Endothelial cell of umbilical vein (primary cell): ENCODE data around the gene PRRT1B. TPM values are rescaled to one million over a fixed set of nuclear protein-coding genes. Genes with fewer than 3 reads are reported as not detected.

Source experiments
- BruUV-seq: library from RNA; stranded (reverse); fragments of 400-500 nt; replicated peaks from 2 replicates; lab custom pipeline; 2021; lab: Mats Ljungman, UMichigan
- CTCF ChIA-PET: fragments of 300-600, 350-600 bp; sonication (Branson Sonifier 250); formaldehyde crosslinking; loops from one replicate; lab custom pipeline; 2021; ENCODE audit warnings: antibody characterized with exemption, inconsistent platforms; lab: Charles Lee
- POLR2A ChIA-PET: fragments of 300-600, 350-600 bp; sonication (Branson Sonifier 250); formaldehyde crosslinking; loops from one replicate; lab custom pipeline; 2021; ENCODE audit warnings: antibody characterized with exemption, inconsistent platforms; lab: Charles Lee
- DNase-seq: peaks from one replicate; pipeline ENCODE4 v3.0.0-alpha.2; 2011; ENCODE audit warnings: low read depth, low spot score
- FAIRE-seq: peaks from 2 replicates; lab custom pipeline; 2011; peaks lifted over from hg19 to GRCh38; lab: Jason Lieb, UNC
- H2AFZ ChIP-seq: 2 replicates; pipeline ENCODE4 v1.6.0; 2012; ENCODE audit warnings: low read depth, low read length, control low read depth, inconsistent platforms
- H3K27ac ChIP-seq: 2 replicates; pipeline ENCODE4 v1.5.1; 2011; ENCODE audit warnings: low read depth, mild to moderate bottlenecking, control low read depth, low read length, moderate library complexity; ENCODE audit not compliant: insufficient read depth
- H3K27me3 ChIP-seq, 2 experiments: 2 replicates each; pipeline versions ENCODE4 v1.6.0 to v1.6.1; 2011; ENCODE audit warnings: low read length in 2 of 2, mixed read lengths in 1 of 2; ENCODE audit not compliant: control insufficient read depth in 2 of 2, insufficient read depth in 2 of 2
- H3K36me3 ChIP-seq, 2 experiments: 2 replicates in 1 of 2; 3 replicates in 1 of 2; pipeline ENCODE4 v1.5.1; 2011; ENCODE audit warnings: low read length in 2 of 2, mild to moderate bottlenecking in 1 of 2, moderate library complexity in 1 of 2; ENCODE audit not compliant: control insufficient read depth in 2 of 2, insufficient read depth in 2 of 2; ENCODE audit errors: extremely low read depth in 1 of 2
- H3K4me1 ChIP-seq: 3 replicates; pipeline ENCODE4 v1.5.1; 2011; ENCODE audit warnings: mild to moderate bottlenecking, low read length; ENCODE audit not compliant: control insufficient read depth, insufficient read depth; ENCODE audit errors: extremely low read depth
- H3K4me2 ChIP-seq: 2 replicates; pipeline ENCODE4 v1.6.1; 2011; ENCODE audit warnings: low read length, control low read depth, mixed read lengths; ENCODE audit not compliant: insufficient read depth
- H3K4me3 ChIP-seq, 3 experiments: fragments of 200-600 bp in 1 of 3; sonication (generic), shearing (Covaris generic) in 1 of 3; replicated peaks in 1 of 3; 2 replicates each; pipeline ENCODE4 v1.5.1; 2011 to 2016; ENCODE audit warnings: control low read depth in 3 of 3, low read length in 3 of 3, mild to moderate bottlenecking in 2 of 3, inconsistent platforms in 1 of 3, low read depth in 1 of 3, moderate library complexity in 1 of 3; ENCODE audit not compliant: insufficient read depth in 1 of 3
- H3K79me2 ChIP-seq: 2 replicates; pipeline ENCODE4 v1.6.0; 2012; ENCODE audit warnings: low read length, inconsistent platforms; ENCODE audit not compliant: control insufficient read depth, insufficient read depth
- H3K9ac ChIP-seq: replicated peaks from 2 replicates; pipeline ENCODE3; 2011; ENCODE audit warnings: low read length, control low read depth; ENCODE audit not compliant: insufficient read depth; ENCODE audit errors: extremely low read depth
- H3K9me1 ChIP-seq: replicated peaks from 3 replicates; pipeline ENCODE4 v1.6.0; 2011; ENCODE audit warnings: mild to moderate bottlenecking, low read length; ENCODE audit not compliant: control insufficient read depth, insufficient read depth; ENCODE audit errors: extremely low read depth
- H3K9me3 ChIP-seq: replicated peaks from 2 replicates; pipeline ENCODE4 v1.5.1; 2012; ENCODE audit warnings: low read length, inconsistent platforms; ENCODE audit not compliant: control insufficient read depth, insufficient read depth
- H4K20me1 ChIP-seq: replicated peaks from 2 replicates; pipeline ENCODE3; 2011; ENCODE audit warnings: mild to moderate bottlenecking, low read length; ENCODE audit not compliant: control insufficient read depth, insufficient read depth; ENCODE audit errors: extremely low read depth
- EZH2 ChIP-seq: IDR thresholded peaks from 2 replicates; pipeline ENCODE4 v1.6.1; 2012; ENCODE audit warnings: borderline replicate concordance, low read depth, mild to moderate bottlenecking, moderate library complexity, low read length, inconsistent platforms; ENCODE audit not compliant: severe bottlenecking
- FOS ChIP-seq: IDR thresholded peaks from 2 replicates; pipeline ENCODE4 v1.6.1; 2011; ENCODE audit warnings: mild to moderate bottlenecking, low read length, moderate library complexity, borderline replicate concordance; ENCODE audit not compliant: insufficient read depth
- GATA2 ChIP-seq: IDR thresholded peaks from 2 replicates; pipeline ENCODE4 v1.7.0; 2011; ENCODE audit warnings: low read depth, mild to moderate bottlenecking, moderate library complexity, mixed read lengths, low read length; ENCODE audit not compliant: insufficient read length, insufficient read depth
- JUN ChIP-seq: IDR thresholded peaks from 2 replicates; pipeline ENCODE4 v1.6.1; 2011; ENCODE audit warnings: borderline replicate concordance, low read depth; ENCODE audit not compliant: insufficient read length, insufficient read depth
- MYC ChIP-seq: IDR thresholded peaks from one replicate; pipeline ENCODE4 v1.6.1; 2011; ENCODE audit warnings: mild to moderate bottlenecking, low read depth, low read length
- POLR2A ChIP-seq: IDR thresholded peaks from 2 replicates; pipeline ENCODE4 v1.6.1; 2012; ENCODE audit warnings: low read depth, mild to moderate bottlenecking, control low read depth, low read length
- POLR2AphosphoS5 ChIP-seq: IDR thresholded peaks from 2 replicates; pipeline ENCODE4 v1.6.1; 2012; ENCODE audit warnings: low read depth, mild to moderate bottlenecking, control low read depth, low read length, moderate library complexity; ENCODE audit not compliant: insufficient read depth
- dilution Hi-C: fragments of 300-500 bp; cut with MboI; formaldehyde crosslinking; loops from one replicate; pipeline ENCODE4 v1.15.0; 2019; ENCODE audit warnings: low sequenced_read_pairs; ENCODE audit not compliant: extremely low pct_ligation_motif_present
- intact Hi-C: fragments of 100-400 bp; cut with micrococcal nuclease; formaldehyde crosslinking; loops from one replicate; pipeline ENCODE4 v1.10.0; 2022
- polyA plus RNA-seq, 4 experiments: library from polyadenylated mRNA; depleted of rRNA in 3 of 4; stranded (reverse) in 3 of 4; unstranded in 1 of 4; fragments of >200 nt; gene quantifications; 2 replicates each; pipeline versions ENCODE4 v1.2.1 to v1.2.3, GENCODE V29; 2011 to 2012; ENCODE audit warnings: missing spikeins in 1 of 4
- total RNA-seq: library from RNA; stranded (reverse); gene quantifications from 2 replicates; pipeline ENCODE4 v1.2.3, GENCODE V29; 2021
- TF ChIP-seq, protein P1 (sequence below): IDR thresholded peaks from 2 replicates; pipeline ENCODE4 v1.6.1; 2011; ENCODE audit not compliant: insufficient read depth, insufficient read length
- TF ChIP-seq, protein P2 (sequence below), 2 donors: IDR thresholded peaks; 1 replicate in 1 of 2; 2 replicates in 1 of 2; pipeline ENCODE4 v1.5.1; 2011; ENCODE audit warnings: low read length in 2 of 2, mild to moderate bottlenecking in 2 of 2, moderate library complexity in 2 of 2, control low read depth in 1 of 2, inconsistent platforms in 1 of 2, low read depth in 1 of 2; ENCODE audit not compliant: insufficient read depth in 1 of 2; ENCODE audit errors: extremely low read depth in 1 of 2

PRRT1B gene
- total and polyA plus RNA-seq, 2 donors (not counting 3 experiments of a cell fraction or from before 2014, with no cell fraction given), result not detected

DNA sequence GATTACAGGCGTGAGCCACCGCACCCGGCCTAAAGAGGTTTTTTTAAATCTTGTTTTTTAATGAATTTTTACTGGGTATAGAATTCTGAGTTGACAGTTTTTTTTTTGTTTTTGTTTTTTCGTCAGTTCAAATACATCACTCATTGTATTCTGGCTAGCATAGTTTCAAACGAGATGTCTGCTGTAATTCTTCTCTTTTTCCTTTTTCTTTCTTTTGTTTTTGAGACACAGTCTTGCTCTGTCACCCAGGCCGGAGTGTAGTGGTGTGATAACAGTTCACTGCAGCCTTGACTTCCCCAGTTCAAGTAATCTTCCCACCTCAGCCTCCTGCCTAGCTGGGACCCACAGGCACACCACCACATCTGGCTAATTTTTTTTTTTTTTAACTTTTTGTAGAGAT, 2.2 kb upstream of the PRRT1B start:
- ChIA-PET POLR2A (no interaction called here), CTCF (no interaction called here)
- Histone ChIP-seq H3K9me1 (no peaks in the 10 kb centered on the region), H3K79me2 (no peaks in the 10 kb centered on the region), H3K9ac (no peak overlapping the region), H3K4me2 (no peak overlapping the region), H3K36me3 (no peaks in the 10 kb centered on the region), H4K20me1 (no peaks in the 10 kb centered on the region), H3K4me1 (peaks cover 3% of the 10 kb centered on the region), H3K9me3 (no peaks in the 10 kb centered on the region), H3K27me3 (peaks cover 25 to 34% of the 10 kb centered on the region in 2 experiments), H2AFZ (no peak overlapping the region), H3K27ac (no peak overlapping the region), H3K4me3 (no peak overlapping the region)
- DNase-seq (no peak), FAIRE-seq (no peak)
- intact Hi-C loops, result no loop called here
- BruUV-seq, result no TSS peak
- no peak for TF ChIP-seq POLR2AphosphoS5
- no peak for TF ChIP-seq POLR2A
- TF ChIP-seq GATA2, result no peak
- TF ChIP-seq FOS, result no peak
- no peak for TF ChIP-seq EZH2
- TF ChIP-seq, protein P1, sequence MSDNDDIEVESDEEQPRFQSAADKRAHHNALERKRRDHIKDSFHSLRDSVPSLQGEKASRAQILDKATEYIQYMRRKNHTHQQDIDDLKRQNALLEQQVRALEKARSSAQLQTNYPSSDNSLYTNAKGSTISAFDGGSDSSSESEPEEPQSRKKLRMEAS, result no peak
- no peak for TF ChIP-seq MYC
- TF ChIP-seq, protein P2, sequence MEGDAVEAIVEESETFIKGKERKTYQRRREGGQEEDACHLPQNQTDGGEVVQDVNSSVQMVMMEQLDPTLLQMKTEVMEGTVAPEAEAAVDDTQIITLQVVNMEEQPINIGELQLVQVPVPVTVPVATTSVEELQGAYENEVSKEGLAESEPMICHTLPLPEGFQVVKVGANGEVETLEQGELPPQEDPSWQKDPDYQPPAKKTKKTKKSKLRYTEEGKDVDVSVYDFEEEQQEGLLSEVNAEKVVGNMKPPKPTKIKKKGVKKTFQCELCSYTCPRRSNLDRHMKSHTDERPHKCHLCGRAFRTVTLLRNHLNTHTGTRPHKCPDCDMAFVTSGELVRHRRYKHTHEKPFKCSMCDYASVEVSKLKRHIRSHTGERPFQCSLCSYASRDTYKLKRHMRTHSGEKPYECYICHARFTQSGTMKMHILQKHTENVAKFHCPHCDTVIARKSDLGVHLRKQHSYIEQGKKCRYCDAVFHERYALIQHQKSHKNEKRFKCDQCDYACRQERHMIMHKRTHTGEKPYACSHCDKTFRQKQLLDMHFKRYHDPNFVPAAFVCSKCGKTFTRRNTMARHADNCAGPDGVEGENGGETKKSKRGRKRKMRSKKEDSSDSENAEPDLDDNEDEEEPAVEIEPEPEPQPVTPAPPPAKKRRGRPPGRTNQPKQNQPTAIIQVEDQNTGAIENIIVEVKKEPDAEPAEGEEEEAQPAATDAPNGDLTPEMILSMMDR (IDR thresholded peaks at IDR 0.05; ENCODE audit: extremely low read depth in 1 of 2, insufficient read depth in 1 of 2, low read depth in 1 of 2, low read length in 2 of 2), result no peak
- no peak for TF ChIP-seq JUN
- dilution Hi-C loops, result no loop called here
